Left renal pelvis (tissue), 4 donors: ENCODE data around the gene HSD17B11. TPM values are rescaled to one million over a fixed set of nuclear protein-coding genes. Genes with fewer than 3 reads are reported as not detected.
"Not testable (repeated sequence)": the region's sequence is repeated elsewhere in the genome, so short reads cannot be mapped to it uniquely, and the experiment has no call there.

Experiments used
- DNase-seq, 4 donors: peaks; one replicate each; pipeline ENCODE4 v3.0.0-alpha.2; 2013; ENCODE audit warnings: low read depth in 4 of 4, low spot score in 3 of 4
- polyA plus RNA-seq, 4 donors: library from polyadenylated mRNA; unstranded; fragments of 120-200 nt; gene quantifications; one replicate each; pipeline ENCODE4 v1.2.1, GENCODE V29; 2013; ENCODE audit not compliant: insufficient read length in 4 of 4

The HSD17B11 gene
- polyA plus RNA-seq, 4 donors, result 56.4 to 87.1 (median 62.7) TPM

GRCh38 chr4:87406462-87406861 is 15.5 kb upstream of the HSD17B11 start:
- DNase-seq, result no peak

- DNase-seq, result no peak
Measured at GRCh38 chr4:87405211-87405820, 14.3 kb upstream of the HSD17B11 start.

GRCh38 chr4:87403732-87404131 is 12.7 kb upstream of the HSD17B11 start:
- DNase-seq, result not testable (repeated sequence)

- no peak for DNase-seq
Measured at GRCh38 chr4:87399954-87400353, 9.0 kb upstream of the HSD17B11 start.

- DNase-seq, result no peak
Measured at GRCh38 chr4:87399148-87399547, 8.2 kb upstream of the HSD17B11 start.

GRCh38 chr4:87395851-87396250 is 4.9 kb upstream of the HSD17B11 start:
- DNase-seq, result not testable (repeated sequence)

- DNase-seq, result not testable (repeated sequence)
Measured at GRCh38 chr4:87395073-87395472, 4.1 kb upstream of the HSD17B11 start.

GRCh38 chr4:87392183-87392582 is 1.2 kb upstream of the HSD17B11 start:
- no peak for DNase-seq

GRCh38 chr4:87391576-87392054 is 627 bp upstream of the HSD17B11 start:
- no peak for DNase-seq

- DNase-seq, result no peak
Measured at GRCh38 chr4:87390551-87390890, 467 bp downstream of the HSD17B11 start.

- not testable (repeated sequence) for DNase-seq
Measured at GRCh38 chr4:87390055-87390454, 933 bp downstream of the HSD17B11 start.

GRCh38 chr4:87388901-87389300 is 2.1 kb downstream of the HSD17B11 start:
- no peak for DNase-seq

- DNase-seq, result no peak
Measured at GRCh38 chr4:87387237-87387636, 3.8 kb downstream of the HSD17B11 start.

- DNase-seq, result not testable (repeated sequence)
Measured at GRCh38 chr4:87384466-87385132, 6.4 kb downstream of the HSD17B11 start.

GRCh38 chr4:87382931-87383330 is 8.1 kb downstream of the HSD17B11 start:
- no peak for DNase-seq

GRCh38 chr4:87382116-87382515 is 8.9 kb downstream of the HSD17B11 start:
- DNase-seq, result no peak

- no peak for DNase-seq
Measured at GRCh38 chr4:87377816-87378215, 13.2 kb downstream of the HSD17B11 start.

- no peak for DNase-seq
Measured at GRCh38 chr4:87375719-87376291, 15.2 kb downstream of the HSD17B11 start.

- no peak for DNase-seq
Measured at GRCh38 chr4:87370068-87370467, 20.9 kb downstream of the HSD17B11 start.

- DNase-seq, result no peak
Measured at GRCh38 chr4:87366521-87367162, 24.3 kb downstream of the HSD17B11 start.

- DNase-seq, result no peak
Measured at GRCh38 chr4:87365348-87365747, 25.6 kb downstream of the HSD17B11 start.

GRCh38 chr4:87363552-87363951 is 27.4 kb downstream of the HSD17B11 start:
- DNase-seq, result no peak
